Measurements from ENCODE around the gene VAMP1.
"Not testable (repeated sequence)": the region's sequence is repeated elsewhere in the genome, so short reads cannot be mapped to it uniquely, and the experiment has no call there.

Gene VAMP1

DNA sequence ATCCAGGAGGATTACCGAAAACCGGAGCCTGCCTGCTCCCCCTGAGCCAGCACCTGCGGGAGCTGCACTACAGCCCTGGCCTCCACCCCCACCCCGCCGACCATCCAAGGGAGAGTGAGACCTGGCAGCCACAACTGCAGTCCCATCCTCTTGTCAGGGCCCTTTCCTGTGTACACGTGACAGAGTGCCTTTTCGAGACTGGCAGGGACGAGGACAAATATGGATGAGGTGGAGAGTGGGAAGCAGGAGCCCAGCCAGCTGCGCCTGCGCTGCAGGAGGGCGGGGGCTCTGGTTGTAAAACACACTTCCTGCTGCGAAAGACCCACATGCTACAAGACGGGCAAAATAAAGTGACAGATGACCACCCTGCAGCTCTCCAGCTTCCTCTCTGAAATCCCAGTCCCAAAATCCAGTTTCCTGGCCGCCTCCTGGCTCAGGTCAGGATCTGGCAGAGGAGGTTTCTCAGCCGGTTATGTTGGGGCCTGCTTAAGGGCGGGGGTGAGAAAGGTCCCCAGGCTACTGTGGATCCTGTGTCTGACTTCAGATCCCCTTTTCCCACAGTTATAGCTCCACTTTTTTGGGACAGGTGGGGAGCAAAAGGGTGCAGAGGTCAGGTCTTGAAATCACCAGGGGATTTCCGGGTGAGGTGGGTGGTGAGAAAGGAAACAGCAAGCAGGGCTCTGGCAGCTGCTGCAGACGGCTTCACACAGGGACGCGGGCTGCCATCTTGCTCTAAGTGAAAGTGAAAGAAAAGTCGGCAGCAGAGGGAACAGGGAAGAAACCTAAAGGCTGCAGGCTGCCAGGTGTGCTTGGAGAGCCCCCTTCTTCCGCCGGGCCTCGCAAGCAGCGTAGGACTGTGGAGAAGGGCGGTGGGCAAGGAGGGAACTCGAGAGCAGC is 18.9 kb downstream of the VAMP1 start, which contains the start of gene TAPBPL:
Gene TAPBPL, plus strand, starts transcription at position 695 of the 897 bp plus-strand sequence. CDS start 207 bp downstream, outside the sequence.
- peak; percentile 93 for DNase-seq (ENCODE audit: low spot score)

GRCh38 chr12:6450869-6451347 is 19.6 kb downstream of the VAMP1 start:
- DNase-seq (ENCODE audit: low spot score), result no peak

DNA sequence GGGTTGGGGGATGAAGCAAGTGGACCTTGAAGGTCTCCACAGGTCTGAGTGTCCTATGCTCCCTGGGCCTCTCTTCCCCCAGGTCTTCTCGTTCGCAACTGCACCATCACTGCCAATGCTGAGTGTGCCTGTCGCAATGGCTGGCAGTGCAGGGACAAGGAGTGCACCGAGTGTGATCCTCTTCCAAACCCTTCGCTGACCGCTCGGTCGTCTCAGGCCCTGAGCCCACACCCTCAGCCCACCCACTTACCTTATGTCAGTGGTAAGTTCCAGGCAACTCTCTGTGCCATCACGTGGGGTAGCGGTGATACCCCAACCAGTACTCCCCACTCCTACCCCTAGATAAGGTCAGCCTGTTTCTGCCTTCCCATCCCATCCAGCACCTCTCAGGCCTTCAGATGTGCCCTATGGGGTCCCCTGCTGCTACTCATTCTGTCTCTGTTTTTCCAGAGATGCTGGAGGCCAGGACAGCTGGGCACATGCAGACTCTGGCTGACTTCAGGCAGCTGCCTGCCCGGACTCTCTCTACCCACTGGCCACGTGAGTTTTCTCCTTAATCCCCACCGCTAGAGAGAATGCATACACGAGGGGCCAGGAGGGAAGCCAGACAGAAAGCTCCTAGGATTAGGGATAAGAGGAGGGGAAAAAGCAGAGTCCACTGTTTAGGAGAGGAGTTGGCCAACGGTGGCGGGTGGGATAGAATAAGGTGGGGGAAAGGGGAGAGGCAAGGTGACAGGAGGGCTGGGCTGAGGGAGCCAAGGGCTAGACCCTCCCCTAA is 20.2 kb downstream of the VAMP1 start:
- no peak for DNase-seq (ENCODE audit: low spot score)

DNA sequence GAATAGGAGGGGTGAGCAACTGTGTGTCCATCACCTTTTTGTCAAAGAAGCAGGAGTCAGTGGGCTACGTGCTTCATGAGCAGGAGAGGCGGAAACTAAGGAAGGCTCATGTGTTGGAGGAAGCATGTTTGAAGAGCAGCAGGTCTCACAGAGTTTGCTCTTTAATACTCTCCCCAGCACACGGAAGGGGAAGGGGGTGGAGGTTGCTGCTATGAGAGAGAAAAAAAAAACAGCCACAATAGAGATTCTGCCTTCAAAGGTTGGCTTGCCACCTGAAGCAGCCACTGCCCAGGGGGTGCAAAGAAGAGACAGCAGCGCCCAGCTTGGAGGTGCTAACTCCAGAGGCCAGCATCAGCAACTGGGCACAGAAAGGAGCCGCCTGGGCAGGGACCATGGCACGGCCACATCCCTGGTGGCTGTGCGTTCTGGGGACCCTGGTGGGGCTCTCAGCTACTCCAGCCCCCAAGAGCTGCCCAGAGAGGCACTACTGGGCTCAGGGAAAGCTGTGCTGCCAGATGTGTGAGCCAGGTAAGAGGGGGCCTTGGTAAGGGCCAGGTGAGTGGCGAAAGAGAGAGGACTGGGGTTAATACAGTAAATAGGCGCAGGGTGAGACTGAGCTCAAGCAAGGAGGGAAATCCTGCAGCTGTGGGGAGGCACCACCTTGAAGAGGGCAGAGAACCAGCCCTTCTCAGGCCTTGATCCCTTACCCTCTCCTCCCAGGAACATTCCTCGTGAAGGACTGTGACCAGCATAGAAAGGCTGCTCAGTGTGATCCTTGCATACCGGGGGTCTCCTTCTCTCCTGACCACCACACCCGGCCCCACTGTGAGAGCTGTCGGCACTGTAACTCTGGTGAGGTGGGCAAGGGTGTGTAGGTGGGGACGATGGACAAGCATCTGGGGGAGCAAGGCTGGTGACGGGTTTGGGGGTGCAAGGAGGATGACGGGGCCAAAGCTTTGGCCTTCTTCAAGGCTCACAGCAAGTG is 25.5 kb downstream of the VAMP1 start, which contains the start of gene CD27:
Gene CD27, plus strand, starts transcription at position 252 of the 985 bp plus-strand sequence. Its CDS starts 141 bp downstream, at position 393.
- no peak for DNase-seq (ENCODE audit: low spot score)

- no peak for DNase-seq (ENCODE audit: low spot score)
Measured at GRCh38 chr12:6444031-6444430, 26.4 kb downstream of the VAMP1 start.

DNA sequence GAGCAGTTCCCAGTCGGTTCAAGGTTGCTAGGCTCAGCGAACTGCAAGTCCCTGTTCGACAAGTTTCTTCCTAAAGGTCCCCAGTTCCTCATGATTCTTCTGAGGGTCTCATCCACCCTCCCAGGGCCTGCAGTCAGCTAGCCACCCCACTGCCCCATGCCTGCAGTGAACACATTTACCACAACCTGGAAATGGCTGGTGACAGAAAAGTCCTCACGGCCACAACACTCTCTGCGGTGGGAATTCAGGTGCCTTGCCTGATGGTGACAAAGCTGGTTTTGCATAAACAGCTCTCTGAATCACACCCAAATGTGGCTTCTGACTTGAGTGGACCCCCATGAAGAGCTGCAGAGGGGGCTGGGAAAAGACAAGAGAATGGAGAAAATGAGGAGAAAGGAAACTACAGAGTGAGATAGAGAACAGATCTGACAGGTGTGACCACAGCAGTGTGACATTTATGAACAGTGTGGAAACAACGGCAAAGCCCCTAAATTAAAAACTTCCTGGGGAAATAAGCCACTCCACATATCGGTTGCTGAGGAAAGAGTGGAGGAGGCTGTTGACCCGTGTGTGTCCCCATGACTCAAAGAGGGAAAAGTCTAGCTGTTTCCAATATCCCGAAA is 27.0 kb downstream of the VAMP1 start:
- DNase-seq (ENCODE audit: low spot score), result no peak

GRCh38 chr12:6442836-6443235 is 27.6 kb downstream of the VAMP1 start:
- no peak for DNase-seq (ENCODE audit: low spot score)

GRCh38 chr12:6440391-6440790 is 30.1 kb downstream of the VAMP1 start:
- no peak for DNase-seq (ENCODE audit: low spot score)

DNA sequence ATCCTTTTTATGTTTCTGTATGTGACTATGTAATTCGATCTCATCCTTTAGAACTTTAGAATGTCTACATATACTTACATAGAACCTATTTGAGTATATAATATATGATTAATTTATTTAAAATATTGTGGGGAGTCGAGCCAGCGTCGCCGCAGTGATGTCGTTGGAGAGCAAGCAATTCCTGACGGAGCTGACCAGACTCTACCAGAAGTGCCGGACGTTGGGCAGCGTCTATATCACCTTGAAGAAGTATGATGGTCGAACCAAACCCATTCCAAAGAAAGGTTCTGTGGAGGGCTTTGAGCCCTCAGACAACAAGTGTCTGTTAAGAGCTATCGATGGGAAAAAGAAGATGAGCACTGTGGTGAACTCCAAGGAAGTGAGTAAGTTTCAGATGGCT is 32.1 kb downstream of the VAMP1 start:
- DNase-seq (ENCODE audit: low spot score), result no peak

- no peak for DNase-seq (ENCODE audit: low spot score)
Measured at GRCh38 chr12:6437586-6437985, 32.9 kb downstream of the VAMP1 start.

DNA sequence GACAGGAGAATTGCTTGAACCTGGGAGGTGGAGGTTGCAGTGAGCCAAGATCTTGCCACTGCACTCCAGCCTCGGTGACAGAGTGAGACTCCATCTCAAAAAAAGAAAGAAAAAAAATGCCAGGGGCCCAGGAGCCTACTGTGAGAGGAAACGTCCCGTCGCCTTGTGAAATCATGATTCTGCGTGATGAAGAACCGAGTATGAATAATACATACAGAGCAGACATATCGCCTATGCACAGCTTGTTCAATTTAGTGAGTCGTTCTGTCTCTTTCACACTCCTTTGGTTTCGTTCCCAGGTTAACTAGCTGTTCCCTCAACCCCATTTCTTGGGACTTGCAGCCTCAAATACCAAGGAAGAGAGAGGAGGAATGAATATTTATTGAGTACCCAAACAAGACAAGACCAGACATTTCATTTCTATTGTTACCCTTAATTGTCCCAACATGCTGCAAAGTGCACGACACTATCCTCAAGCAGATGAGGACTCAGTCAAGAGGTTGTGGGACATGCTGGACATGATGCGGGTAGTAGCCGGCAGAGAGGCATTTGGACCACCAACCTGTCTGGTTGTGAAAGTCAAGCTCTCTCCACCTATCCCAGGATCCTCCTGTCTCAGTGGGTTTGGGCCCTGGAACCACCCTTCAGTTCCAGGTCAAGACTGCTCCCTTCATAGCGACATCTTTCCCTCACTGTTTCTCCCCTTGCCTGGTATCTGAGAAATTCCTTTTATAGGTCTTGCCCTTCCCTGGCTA is 34.3 kb downstream of the VAMP1 start:
- DNase-seq (ENCODE audit: low spot score), result no peak

DNA sequence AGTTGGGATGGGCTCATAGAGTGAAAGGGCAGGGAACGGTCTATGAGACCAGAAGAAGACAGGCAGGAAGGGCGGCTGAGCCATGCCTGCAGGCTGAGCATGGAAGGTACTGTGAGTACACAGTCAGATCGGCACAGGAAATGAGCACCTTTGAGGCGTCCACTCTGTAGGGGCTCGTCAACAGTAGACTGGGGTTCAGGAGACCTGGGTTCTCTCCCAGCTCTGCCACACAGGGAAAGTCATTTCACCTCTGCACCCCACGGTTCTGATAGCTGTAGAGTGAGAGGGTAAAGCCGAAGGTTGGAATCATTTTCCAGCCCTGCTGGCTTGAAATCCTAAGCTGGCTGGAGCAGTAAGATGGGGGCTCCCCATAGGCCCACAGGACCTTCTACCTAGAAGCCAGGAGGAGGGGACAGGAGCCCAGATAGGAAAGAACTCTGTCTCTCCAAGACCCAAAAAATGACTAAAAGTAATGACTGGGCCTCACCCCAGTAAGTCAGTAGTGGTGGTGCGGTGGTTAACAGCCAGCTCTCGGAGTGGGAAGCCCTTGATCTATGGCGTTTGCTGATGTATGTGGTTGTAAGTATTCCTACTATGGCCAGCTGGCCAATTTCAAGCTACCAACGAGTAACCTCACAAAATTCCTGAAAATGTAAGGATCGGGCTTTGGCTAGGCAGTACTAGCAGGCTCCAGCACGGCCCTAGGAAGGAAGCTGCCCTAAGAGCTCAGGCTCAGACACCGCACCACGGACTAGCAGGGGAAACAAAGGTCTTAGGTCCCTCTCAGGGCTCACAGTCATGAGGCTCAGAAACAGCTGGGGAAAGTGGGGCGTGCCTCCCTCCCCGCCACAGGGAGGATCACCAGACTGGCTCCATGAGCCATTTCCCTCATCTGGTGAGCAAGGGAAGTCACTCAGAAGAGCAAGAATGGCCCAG is 36.0 kb downstream of the VAMP1 start:
- DNase-seq (ENCODE audit: low spot score), result no peak

DNA sequence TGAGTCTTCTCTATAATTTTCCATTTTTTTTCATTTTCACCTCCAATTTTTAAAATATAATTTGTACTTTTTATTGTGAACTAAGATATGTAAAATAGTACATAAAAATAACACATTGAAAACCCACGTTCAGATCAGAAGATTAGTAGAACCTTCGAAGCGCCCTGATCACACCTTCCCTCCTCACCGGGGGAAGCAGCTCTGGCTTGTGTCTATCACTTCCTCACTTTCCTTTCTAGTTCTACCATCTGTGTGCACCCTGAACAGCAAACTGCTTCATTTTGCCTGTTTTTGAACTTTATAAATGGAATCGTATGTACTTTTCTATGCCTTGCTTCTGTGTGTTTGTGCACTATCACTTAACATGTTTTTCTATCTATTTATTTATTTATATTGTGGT is 37.5 kb downstream of the VAMP1 start:
- DNase-seq (ENCODE audit: low spot score), result no peak

GRCh38 chr12:6430124-6430989 is 40.1 kb downstream of the VAMP1 start:
- DNase-seq (ENCODE audit: low spot score), result peak; percentile 49

- DNase-seq (ENCODE audit: low spot score), result no peak
Measured at GRCh38 chr12:6428326-6428725, 42.2 kb downstream of the VAMP1 start.

DNA sequence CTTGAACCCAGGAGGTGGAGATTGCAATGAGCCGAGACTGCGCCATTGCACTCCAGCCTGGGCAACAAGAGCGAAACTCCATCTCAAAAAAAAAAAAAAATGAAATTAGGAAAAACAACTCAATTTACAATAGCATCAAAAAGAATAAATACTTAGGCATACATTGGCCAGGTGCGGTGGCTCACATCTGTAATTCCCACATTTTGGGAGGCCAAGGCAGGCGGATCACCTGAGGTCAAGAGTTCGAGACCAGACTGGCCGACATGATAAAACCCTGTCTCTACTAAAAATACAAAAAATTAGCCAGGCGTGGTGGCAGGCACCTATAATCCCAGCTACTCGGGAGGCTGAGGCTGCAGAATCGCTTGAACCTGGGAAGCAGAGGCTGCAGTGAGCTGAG is 42.7 kb downstream of the VAMP1 start:
- not testable (repeated sequence) for DNase-seq (ENCODE audit: low spot score)

GRCh38 chr12:6426882-6427671 is 43.4 kb downstream of the VAMP1 start:
- DNase-seq (ENCODE audit: low spot score), result peak; percentile 64
